COR-L47 (cell line): ENCODE measurements around the gene ABLIM1.

Experiments
- DNase-seq: peaks from one replicate; lab custom pipeline; 2025; lab: John Stamatoyannopoulos, UW

The ABLIM1 gene

GRCh38 chr10:114448897-114449296 lies 209.2 kb downstream of the ABLIM1 start:
- DNase-seq: no peak

GRCh38 chr10:114445332-114445731 lies 212.7 kb downstream of the ABLIM1 start:
- DNase-seq: no peak

- DNase-seq: no peak
Measured at GRCh38 chr10:114444819-114445218, 213.3 kb downstream of the ABLIM1 start.

GRCh38 chr10:114442091-114442630 lies 215.9 kb downstream of the ABLIM1 start:
- no peak for DNase-seq

GRCh38 chr10:114441107-114441506 lies 217.0 kb downstream of the ABLIM1 start:
- DNase-seq: no peak

- DNase-seq: no peak
Measured at GRCh38 chr10:114437473-114438292, 220.4 kb downstream of the ABLIM1 start.

- DNase-seq: no peak
Measured at GRCh38 chr10:114436941-114437340, 221.1 kb downstream of the ABLIM1 start.

GRCh38 chr10:114432566-114433093 lies 225.4 kb downstream of the ABLIM1 start:
- no peak for DNase-seq

- DNase-seq: no peak
Measured at GRCh38 chr10:114431414-114432135, 226.5 kb downstream of the ABLIM1 start.

- DNase-seq: no peak
Measured at GRCh38 chr10:114430688-114431413, 227.2 kb downstream of the ABLIM1 start.

GRCh38 chr10:114429581-114430335 lies 228.3 kb downstream of the ABLIM1 start:
- no peak for DNase-seq

- DNase-seq: no peak
Measured at GRCh38 chr10:114427124-114427852, 230.8 kb downstream of the ABLIM1 start.

- DNase-seq: no peak
Measured at GRCh38 chr10:114426476-114426875, 231.6 kb downstream of the ABLIM1 start.

GRCh38 chr10:114420811-114421485 lies 237.1 kb downstream of the ABLIM1 start:
- DNase-seq: no peak

GRCh38 chr10:114418109-114418508 lies 240.0 kb downstream of the ABLIM1 start:
- no peak for DNase-seq

- DNase-seq: no peak
Measured at GRCh38 chr10:114412907-114413797, 244.9 kb downstream of the ABLIM1 start.

GRCh38 chr10:114408968-114409444 lies 249.1 kb downstream of the ABLIM1 start:
- no peak for DNase-seq

GRCh38 chr10:114408112-114408967 lies 249.7 kb downstream of the ABLIM1 start:
- DNase-seq: no peak
